H1 (cell line): ENCODE data around the gene VSX1.

Experiments used
- BACH1 ChIP-seq: IDR thresholded peaks from 2 replicates; pipeline ENCODE4 v1.6.1; 2012; ENCODE audit warnings: low read length, improper control_type of control experiment
- CEBPB ChIP-seq: IDR thresholded peaks from 2 replicates; pipeline ENCODE4 v1.6.1; 2012; ENCODE audit warnings: low read depth, low read length
- CTCF ChIP-seq, 3 experiments: IDR thresholded peaks; 1 replicate in 2 of 3; 2 replicates in 1 of 3; pipeline versions ENCODE4 v1.5.1 to v1.6.1; 2011; ENCODE audit warnings: low read length in 3 of 3, mild to moderate bottlenecking in 3 of 3, inconsistent platforms in 2 of 3, low read depth in 1 of 3, moderate library complexity in 1 of 3; ENCODE audit not compliant: insufficient read depth in 1 of 3; ENCODE audit errors: control extremely low read depth in 1 of 3
- EZH2 ChIP-seq: fragments of 200-600 bp; sonication (generic); IDR thresholded peaks from 2 replicates; pipeline ENCODE4 v1.7.1; 2012; ENCODE audit warnings: low read depth, mild to moderate bottlenecking, moderate library complexity, low read length, inconsistent platforms; ENCODE audit not compliant: severe bottlenecking
- NANOG ChIP-seq: IDR thresholded peaks from 2 replicates; pipeline ENCODE4 v1.6.1; 2011; ENCODE audit warnings: low read length, low read depth, mild to moderate bottlenecking, inconsistent platforms; ENCODE audit not compliant: insufficient read depth, poor library complexity, severe bottlenecking
- POLR2A ChIP-seq, 2 experiments: IDR thresholded peaks; 1 replicate in 1 of 2; 2 replicates in 1 of 2; pipeline ENCODE4 v1.6.1; 2011; ENCODE audit warnings: low read depth in 2 of 2, low read length in 2 of 2, mild to moderate bottlenecking in 2 of 2; ENCODE audit errors: control extremely low read depth in 1 of 2
- SP1 ChIP-seq: IDR thresholded peaks from 2 replicates; pipeline ENCODE4 v1.6.1; 2011; ENCODE audit warnings: low read depth, low read length
- USF2 ChIP-seq: IDR thresholded peaks from 2 replicates; pipeline ENCODE4 v1.6.1; 2011; ENCODE audit warnings: low read length, improper control_type of control experiment
- ZNF274 ChIP-seq: IDR thresholded peaks from 2 replicates; pipeline ENCODE4 v1.7.0; 2012; ENCODE audit warnings: low read length, borderline replicate concordance; ENCODE audit errors: extremely low read depth

- TF ChIP-seq BACH1 (no peak), CTCF (IDR thresholded peaks at IDR 0.05; ENCODE audit: control extremely low read depth in 1 of 3, insufficient read depth in 1 of 3, low read depth in 1 of 3, low read length in 3 of 3) (peak in 2 of 3 experiments; percentile 5 to 13; a peak in 2 of 4 replicates), SP1 (no peak), ZNF274 (no peak), USF2 (no peak), CEBPB (no peak), NANOG (no peak), EZH2 (no peak), POLR2A (IDR thresholded peaks at IDR 0.05; ENCODE audit: control extremely low read depth in 1 of 2, low read depth in 2 of 2, low read length in 2 of 2) (no peak)
Observed at GRCh38 chr20:25084626-25085187, 2.8 kb upstream of the VSX1 start.
